ENCODE results near the gene FRG2.
"Not testable (repeated sequence)": the region's sequence is repeated elsewhere in the genome, so short reads cannot be mapped to it uniquely, and the experiment has no call there.

FRG2 gene

GRCh38 chr4:190016369-190017289 lies 10.4 kb downstream of the FRG2 start:
- no peak for DNase-seq (ENCODE audit: insufficient read length, low spot score)
- FAIRE-seq: no peak

- no peak for FAIRE-seq
- DNase-seq (ENCODE audit: insufficient read length, low spot score): no peak
These were observed 11.3 kb downstream of the FRG2 start for GRCh38 chr4:190015538-190016368.

- no peak for FAIRE-seq
- DNase-seq (ENCODE audit: insufficient read length, low spot score): no peak
These were observed 12.1 kb downstream of the FRG2 start for GRCh38 chr4:190014771-190015537.

- DNase-seq (ENCODE audit: insufficient read length, low spot score); FAIRE-seq: not testable (repeated sequence)
These were observed 37.1 kb downstream of the FRG2 start for GRCh38 chr4:189989941-189990340.

GRCh38 chr4:189988877-189989431 lies 38.1 kb downstream of the FRG2 start:
- FAIRE-seq (no peak), DNase-seq (ENCODE audit: insufficient read length, low spot score) (no peak)

GRCh38 chr4:189985651-189986243 lies 41.3 kb downstream of the FRG2 start:
- not testable (repeated sequence) for DNase-seq (ENCODE audit: insufficient read length, low spot score); FAIRE-seq

- FAIRE-seq; DNase-seq (ENCODE audit: insufficient read length, low spot score): not testable (repeated sequence)
These were observed 42.4 kb downstream of the FRG2 start for GRCh38 chr4:189984661-189985060.

- DNase-seq (ENCODE audit: insufficient read length, low spot score); FAIRE-seq: not testable (repeated sequence)
These were observed 43.0 kb downstream of the FRG2 start for GRCh38 chr4:189983916-189984526.

GRCh38 chr4:189981970-189982369 lies 45.1 kb downstream of the FRG2 start:
- no peak for DNase-seq (ENCODE audit: insufficient read length, low spot score)
- no peak for FAIRE-seq

GRCh38 chr4:189980292-189980691 lies 46.8 kb downstream of the FRG2 start:
- DNase-seq (ENCODE audit: insufficient read length, low spot score); FAIRE-seq: not testable (repeated sequence)

- no peak for DNase-seq (ENCODE audit: insufficient read length, low spot score)
- FAIRE-seq: no peak
These were observed 47.6 kb downstream of the FRG2 start for GRCh38 chr4:189979196-189980047.
